ENCODE measurements around the gene ABCD4.

Gene ABCD4

DNA sequence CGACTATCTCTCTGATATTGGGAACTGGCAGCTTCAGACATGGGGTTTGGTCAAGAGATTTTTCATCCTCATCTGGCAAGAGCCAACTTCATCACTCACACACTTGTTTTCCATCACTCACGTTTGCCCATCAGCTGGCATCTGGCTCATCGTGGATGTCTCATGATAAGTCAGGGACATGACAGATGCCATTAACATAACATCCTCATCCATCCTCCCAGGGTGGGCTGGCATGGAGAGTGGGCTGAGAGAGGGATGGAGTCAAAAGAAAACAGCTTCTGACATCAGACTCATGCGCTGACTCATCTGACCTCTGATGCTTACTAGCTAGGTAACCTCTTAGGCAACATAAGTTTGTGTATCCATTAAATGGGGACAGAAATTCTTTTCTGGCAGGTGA is 65.3 kb downstream of the ABCD4 start:
- no peak overlapping the region for H3K4me3 ChIP-seq (replicated peaks; ENCODE audit: insufficient read depth, low read length)
- H3K27me3 ChIP-seq (ENCODE audit: insufficient read depth, poor library complexity, severe bottlenecking) = peaks cover 18% of the 10 kb centered on the region
- TF ChIP-seq, protein P1, sequence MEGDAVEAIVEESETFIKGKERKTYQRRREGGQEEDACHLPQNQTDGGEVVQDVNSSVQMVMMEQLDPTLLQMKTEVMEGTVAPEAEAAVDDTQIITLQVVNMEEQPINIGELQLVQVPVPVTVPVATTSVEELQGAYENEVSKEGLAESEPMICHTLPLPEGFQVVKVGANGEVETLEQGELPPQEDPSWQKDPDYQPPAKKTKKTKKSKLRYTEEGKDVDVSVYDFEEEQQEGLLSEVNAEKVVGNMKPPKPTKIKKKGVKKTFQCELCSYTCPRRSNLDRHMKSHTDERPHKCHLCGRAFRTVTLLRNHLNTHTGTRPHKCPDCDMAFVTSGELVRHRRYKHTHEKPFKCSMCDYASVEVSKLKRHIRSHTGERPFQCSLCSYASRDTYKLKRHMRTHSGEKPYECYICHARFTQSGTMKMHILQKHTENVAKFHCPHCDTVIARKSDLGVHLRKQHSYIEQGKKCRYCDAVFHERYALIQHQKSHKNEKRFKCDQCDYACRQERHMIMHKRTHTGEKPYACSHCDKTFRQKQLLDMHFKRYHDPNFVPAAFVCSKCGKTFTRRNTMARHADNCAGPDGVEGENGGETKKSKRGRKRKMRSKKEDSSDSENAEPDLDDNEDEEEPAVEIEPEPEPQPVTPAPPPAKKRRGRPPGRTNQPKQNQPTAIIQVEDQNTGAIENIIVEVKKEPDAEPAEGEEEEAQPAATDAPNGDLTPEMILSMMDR (IDR thresholded peaks at IDR 0.05; ENCODE audit: insufficient read depth, low read length) = no peak
- TF ChIP-seq POLR2AphosphoS5 (IDR thresholded peaks at IDR 0.05; ENCODE audit: low read depth) (no peak), GABPA (IDR thresholded peaks at IDR 0.05; ENCODE audit: low read depth) (no peak), SPI1 (IDR thresholded peaks at IDR 0.05; ENCODE audit: borderline replicate concordance, low read depth) (no peak)
- TF ChIP-seq, protein P2, sequence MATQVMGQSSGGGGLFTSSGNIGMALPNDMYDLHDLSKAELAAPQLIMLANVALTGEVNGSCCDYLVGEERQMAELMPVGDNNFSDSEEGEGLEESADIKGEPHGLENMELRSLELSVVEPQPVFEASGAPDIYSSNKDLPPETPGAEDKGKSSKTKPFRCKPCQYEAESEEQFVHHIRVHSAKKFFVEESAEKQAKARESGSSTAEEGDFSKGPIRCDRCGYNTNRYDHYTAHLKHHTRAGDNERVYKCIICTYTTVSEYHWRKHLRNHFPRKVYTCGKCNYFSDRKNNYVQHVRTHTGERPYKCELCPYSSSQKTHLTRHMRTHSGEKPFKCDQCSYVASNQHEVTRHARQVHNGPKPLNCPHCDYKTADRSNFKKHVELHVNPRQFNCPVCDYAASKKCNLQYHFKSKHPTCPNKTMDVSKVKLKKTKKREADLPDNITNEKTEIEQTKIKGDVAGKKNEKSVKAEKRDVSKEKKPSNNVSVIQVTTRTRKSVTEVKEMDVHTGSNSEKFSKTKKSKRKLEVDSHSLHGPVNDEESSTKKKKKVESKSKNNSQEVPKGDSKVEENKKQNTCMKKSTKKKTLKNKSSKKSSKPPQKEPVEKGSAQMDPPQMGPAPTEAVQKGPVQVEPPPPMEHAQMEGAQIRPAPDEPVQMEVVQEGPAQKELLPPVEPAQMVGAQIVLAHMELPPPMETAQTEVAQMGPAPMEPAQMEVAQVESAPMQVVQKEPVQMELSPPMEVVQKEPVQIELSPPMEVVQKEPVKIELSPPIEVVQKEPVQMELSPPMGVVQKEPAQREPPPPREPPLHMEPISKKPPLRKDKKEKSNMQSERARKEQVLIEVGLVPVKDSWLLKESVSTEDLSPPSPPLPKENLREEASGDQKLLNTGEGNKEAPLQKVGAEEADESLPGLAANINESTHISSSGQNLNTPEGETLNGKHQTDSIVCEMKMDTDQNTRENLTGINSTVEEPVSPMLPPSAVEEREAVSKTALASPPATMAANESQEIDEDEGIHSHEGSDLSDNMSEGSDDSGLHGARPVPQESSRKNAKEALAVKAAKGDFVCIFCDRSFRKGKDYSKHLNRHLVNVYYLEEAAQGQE (IDR thresholded peaks at IDR 0.05; ENCODE audit: insufficient replicate concordance, low read depth) = no peak
- no peak for DNase-seq (ENCODE audit: low read depth in 1 of 2, low spot score in 1 of 2)
- H3K27ac ChIP-seq (replicated peaks) = no peak overlapping the region

Data from HL-60 (cell line).